Fibroblast of villous mesenchyme (primary cell): Measurements from ENCODE around the gene ZDHHC9. TPM values are rescaled to one million over a fixed set of nuclear protein-coding genes. Genes with fewer than 3 reads are reported as not detected.
A peak's percentile ranks its signal among the peaks of the same experiment; 100 is the strongest.

Experiments used
- DNase-seq: peaks from one replicate; pipeline ENCODE4 v3.0.0-alpha.2; 2010; ENCODE audit warnings: low read depth
- H3K4me3 ChIP-seq: 2 replicates; pipeline ENCODE4 v1.5.1; 2011; ENCODE audit warnings: low read depth, mild to moderate bottlenecking, low read length
- CTCF ChIP-seq: IDR thresholded peaks from 2 replicates; pipeline ENCODE4 v1.5.1; 2012; ENCODE audit warnings: low read depth, mild to moderate bottlenecking, low read length; ENCODE audit not compliant: insufficient read depth
- total RNA-seq: library from RNA; depleted of rRNA; stranded (reverse); fragments of >200 nt; gene quantifications from 2 replicates; pipeline ENCODE4 v1.2.3, GENCODE V29; 2012

The ZDHHC9 gene
- total RNA-seq, 1 donor, result 22.0 TPM

GRCh38 chrX:129777218-129778030 lies 66.3 kb downstream of the ZDHHC9 start:
- peak; percentile 18 for DNase-seq
- no peak for TF ChIP-seq CTCF
- no peak overlapping the region for H3K4me3 ChIP-seq

- no peak overlapping the region for H3K4me3 ChIP-seq
- no peak for DNase-seq
- no peak for TF ChIP-seq CTCF
Measured at GRCh38 chrX:129773649-129774458, 69.8 kb downstream of the ZDHHC9 start.

- TF ChIP-seq CTCF, result no peak
- no peak for DNase-seq
- H3K4me3 ChIP-seq, result no peak overlapping the region
Measured at GRCh38 chrX:129772796-129773431, 70.8 kb downstream of the ZDHHC9 start.

- no peak for DNase-seq
- TF ChIP-seq CTCF, result no peak
- H3K4me3 ChIP-seq, result no peak overlapping the region
Measured at GRCh38 chrX:129771266-129771995, 72.3 kb downstream of the ZDHHC9 start.

- no peak for DNase-seq
- H3K4me3 ChIP-seq, result no peak overlapping the region
- no peak for TF ChIP-seq CTCF
Measured at GRCh38 chrX:129769467-129770154, 74.1 kb downstream of the ZDHHC9 start.
